ENCODE measurements around the gene OR4C12. TPM values are rescaled to one million over a fixed set of nuclear protein-coding genes. Genes with fewer than 3 reads are reported as not detected.
"Not testable (repeated sequence)": the region's sequence is repeated elsewhere in the genome, so short reads cannot be mapped to it uniquely, and the experiment has no call there.

Gene OR4C12
- total RNA-seq (2021; ENCODE audit: unreplicated experiment) (not detected), Bru-seq, nascent RNA (not detected), BruChase-seq, experiment 1, labeled RNA remaining after a 2-hour chase (not detected), BruChase-seq, experiment 2, labeled RNA remaining after a 6-hour chase (not detected)
- polyA plus RNA-seq (2012; ENCODE audit: insufficient read length): not detected
- long read RNA-seq: 0 reads

- H3K27me3 ChIP-seq (ENCODE audit: control insufficient read depth, insufficient read depth, low read length); H3K27ac ChIP-seq (ENCODE audit: low read length); H3K4me3 ChIP-seq (ENCODE audit: low read depth in 2 of 2, low read length in 2 of 2); H3K4me1 ChIP-seq (ENCODE audit: control insufficient read depth, insufficient read depth, low read length); POLR2A ChIA-PET; ATAC-seq; intact Hi-C loops (cut with micrococcal nuclease; ENCODE audit: unreplicated experiment); H3K9me3 ChIP-seq (ENCODE audit: control insufficient read depth, insufficient read depth, low read depth, low read length); CTCF ChIA-PET; H3K36me3 ChIP-seq (ENCODE audit: control insufficient read depth, insufficient read depth, low read length); in situ Hi-C loops (cut with HindIII; ENCODE audit: low pct_unique_long_range_greater_than_20kb, low sequenced_read_pairs); BruUV-seq (replicated peaks); DNase-seq (ENCODE audit: low read depth, low spot score): not testable (repeated sequence)
These were observed at the start of gene OR4C12 for GRCh38 chr11:49982435-49982834. Gene OR4C12, minus strand, starts transcription at chr11:49982535. Its CDS starts 34 bp downstream, at chr11:49982501.

GRCh38 chr11:50030193-50030592 lies 47.9 kb upstream of the OR4C12 start:
- Histone ChIP-seq H3K27me3 (ENCODE audit: control insufficient read depth, insufficient read depth, low read length) (no peaks in the 10 kb centered on the region), H3K36me3 (ENCODE audit: control insufficient read depth, insufficient read depth, low read length) (no peaks in the 10 kb centered on the region), H3K4me3 (ENCODE audit: low read depth in 2 of 2, low read length in 2 of 2) (no peak overlapping the region), H3K27ac (ENCODE audit: low read length) (no peak overlapping the region), H3K4me1 (ENCODE audit: control insufficient read depth, insufficient read depth, low read length) (no peaks in the 10 kb centered on the region), H3K9me3 (ENCODE audit: control insufficient read depth, insufficient read depth, low read depth, low read length) (no peaks in the 10 kb centered on the region)
- ChIA-PET CTCF (no interaction called here), POLR2A (no interaction called here)
- no peak for DNase-seq (ENCODE audit: low read depth, low spot score)
- ATAC-seq: no peak
- in situ Hi-C loops (cut with HindIII; ENCODE audit: low pct_unique_long_range_greater_than_20kb, low sequenced_read_pairs) (no loop called here), intact Hi-C loops (cut with micrococcal nuclease; ENCODE audit: unreplicated experiment) (no loop called here)
- no peak for TF ChIP-seq POLR2AphosphoS5 (IDR thresholded peaks at IDR 0.05; ENCODE audit: low read depth, low read length)
- TF ChIP-seq REST (IDR thresholded peaks at IDR 0.05; ENCODE audit: insufficient read depth in 1 of 2, low read depth in 2 of 2, low read length in 1 of 2): no peak
- no peak for TF ChIP-seq TCF7L2 (IDR thresholded peaks at IDR 0.05; ENCODE audit: low read depth, low read length)
- no peak for TF ChIP-seq SIN3A (IDR thresholded peaks at IDR 0.05; ENCODE audit: borderline replicate concordance, insufficient read depth, low read depth, low read length)
- no peak for TF ChIP-seq CTCF (IDR thresholded peaks at IDR 0.05)
- no TSS peak for BruUV-seq (replicated peaks)

DNA sequence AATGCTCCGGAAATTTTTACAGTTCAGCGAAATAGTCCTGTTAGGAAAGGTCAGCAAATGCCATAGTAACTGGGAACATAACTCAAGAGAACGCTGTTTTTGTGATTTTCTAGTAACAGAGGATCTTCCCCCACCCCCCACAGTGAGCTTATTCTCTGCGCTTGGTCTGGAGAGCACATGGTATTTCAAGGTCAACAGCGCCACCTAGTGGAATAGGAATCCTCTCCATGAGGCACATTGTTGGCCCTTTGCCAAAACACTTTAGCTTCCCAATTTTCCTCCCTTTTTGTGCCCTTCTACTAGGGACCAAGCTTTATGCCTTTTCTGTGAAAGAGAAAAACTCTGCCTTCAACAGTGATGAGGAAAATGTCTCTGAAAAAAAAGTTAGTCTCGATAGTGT lies 13.2 kb upstream of the OR4C12 start:
- no TSS peak for BruUV-seq (replicated peaks)
- no peak overlapping the region for H3K4me3 ChIP-seq (ENCODE audit: low read depth in 2 of 2, low read length in 2 of 2)
- no peaks in the 10 kb centered on the region for H3K36me3 ChIP-seq (ENCODE audit: control insufficient read depth, insufficient read depth, low read length)
- no peaks in the 10 kb centered on the region for H3K4me1 ChIP-seq (ENCODE audit: control insufficient read depth, insufficient read depth, low read length)
- peak; percentile 8 for DNase-seq (ENCODE audit: low read depth, low spot score)
- H3K27ac ChIP-seq (ENCODE audit: low read length): no peak overlapping the region
- ATAC-seq: no peak
- in situ Hi-C loops (cut with HindIII; ENCODE audit: low pct_unique_long_range_greater_than_20kb, low sequenced_read_pairs): no loop called here
- no peaks in the 10 kb centered on the region for H3K27me3 ChIP-seq (ENCODE audit: control insufficient read depth, insufficient read depth, low read length)
- intact Hi-C loops (cut with micrococcal nuclease; ENCODE audit: unreplicated experiment): no loop called here
- POLR2A ChIA-PET: no interaction called here
- TF ChIP-seq REST (IDR thresholded peaks at IDR 0.05; ENCODE audit: insufficient read depth in 1 of 2, low read depth in 2 of 2, low read length in 1 of 2): no peak
- TF ChIP-seq CTCF (IDR thresholded peaks at IDR 0.05): peak; percentile 63
- no peak for TF ChIP-seq TCF7L2 (IDR thresholded peaks at IDR 0.05; ENCODE audit: low read depth, low read length)
- peaks cover 4% of the 10 kb centered on the region; the same call in 1 of the 2 replicates for H3K9me3 ChIP-seq (ENCODE audit: control insufficient read depth, insufficient read depth, low read depth, low read length)
- CTCF ChIA-PET: interaction anchor here (0.6 to 0.7 kb wide), 2 partner anchors 17 to 1198 kb away, joined by 3 to 6 read pairs; no protein-coding TSS in a partner anchor

- H3K36me3 ChIP-seq (ENCODE audit: control insufficient read depth, insufficient read depth, low read length); H3K4me3 ChIP-seq (ENCODE audit: low read depth in 2 of 2, low read length in 2 of 2); CTCF ChIA-PET; in situ Hi-C loops (cut with HindIII; ENCODE audit: low pct_unique_long_range_greater_than_20kb, low sequenced_read_pairs); BruUV-seq (replicated peaks); H3K27me3 ChIP-seq (ENCODE audit: control insufficient read depth, insufficient read depth, low read length); H3K27ac ChIP-seq (ENCODE audit: low read length); intact Hi-C loops (cut with micrococcal nuclease; ENCODE audit: unreplicated experiment); DNase-seq (ENCODE audit: low read depth, low spot score); ATAC-seq; H3K4me1 ChIP-seq (ENCODE audit: control insufficient read depth, insufficient read depth, low read length); H3K9me3 ChIP-seq (ENCODE audit: control insufficient read depth, insufficient read depth, low read depth, low read length): not testable (repeated sequence)
- POLR2A ChIA-PET: interaction anchor here (0.6 kb wide), 1 partner anchor 75 kb away, joined by 3 read pairs; no protein-coding TSS in a partner anchor
These were observed 8.9 kb downstream of the OR4C12 start for GRCh38 chr11:49973439-49973838.
